Fibroblast of pulmonary artery (primary cell): ENCODE data around the gene NUDT13.

Experiments used
- DNase-seq: peaks from one replicate; pipeline ENCODE4 v3.0.0-alpha.2; 2010; ENCODE audit warnings: low read depth
- H3K4me3 ChIP-seq: replicated peaks from 2 replicates; pipeline ENCODE4 v1.5.1; 2011; ENCODE audit warnings: low read depth, mild to moderate bottlenecking, control low read depth, low read length, moderate library complexity
- CTCF ChIP-seq: IDR thresholded peaks from 2 replicates; pipeline ENCODE4 v1.5.1; 2011; ENCODE audit warnings: mild to moderate bottlenecking, control low read depth, low read length, inconsistent platforms; ENCODE audit errors: missing control alignments

Gene NUDT13

GRCh38 chr10:73076360-73077183, 33.7 kb upstream of the NUDT13 start:
- H3K4me3 ChIP-seq, result peak overlapping the region; percentile 41
- no peak for TF ChIP-seq CTCF
- peak; percentile 89 for DNase-seq

- no peak for TF ChIP-seq CTCF
- no peak for DNase-seq
- no peak overlapping the region for H3K4me3 ChIP-seq
Observed at GRCh38 chr10:73079779-73080541, 30.3 kb upstream of the NUDT13 start.

- DNase-seq, result peak; percentile 43
- TF ChIP-seq CTCF, result no peak
- no peak overlapping the region for H3K4me3 ChIP-seq
Observed at GRCh38 chr10:73083221-73083620, 27.0 kb upstream of the NUDT13 start.

- DNase-seq, result no peak
- no peak for TF ChIP-seq CTCF
- no peak overlapping the region for H3K4me3 ChIP-seq
Observed at GRCh38 chr10:73084209-73084608, 26.0 kb upstream of the NUDT13 start.

- no peak overlapping the region for H3K4me3 ChIP-seq
- DNase-seq, result no peak
- no peak for TF ChIP-seq CTCF
Observed at GRCh38 chr10:73086816-73087215, 23.4 kb upstream of the NUDT13 start.

- H3K4me3 ChIP-seq, result no peak overlapping the region
- DNase-seq, result no peak
- TF ChIP-seq CTCF, result no peak
Observed at GRCh38 chr10:73088304-73088703, 22.0 kb upstream of the NUDT13 start.
